ENCODE results near the gene SYT12.

- TF ChIP-seq SP1 (CRISPR knock-in tag; conservative IDR thresholded peaks at IDR 0.05): no peak
- no peak for TF ChIP-seq CREB1 (CRISPR knock-in tag; IDR thresholded peaks at IDR 0.05)
- no peak for TF ChIP-seq CTCF (IDR thresholded peaks at IDR 0.05)
- TF ChIP-seq ZNF416 (CRISPR knock-in tag; IDR thresholded peaks at IDR 0.05): no peak
- TF ChIP-seq, protein P1, sequence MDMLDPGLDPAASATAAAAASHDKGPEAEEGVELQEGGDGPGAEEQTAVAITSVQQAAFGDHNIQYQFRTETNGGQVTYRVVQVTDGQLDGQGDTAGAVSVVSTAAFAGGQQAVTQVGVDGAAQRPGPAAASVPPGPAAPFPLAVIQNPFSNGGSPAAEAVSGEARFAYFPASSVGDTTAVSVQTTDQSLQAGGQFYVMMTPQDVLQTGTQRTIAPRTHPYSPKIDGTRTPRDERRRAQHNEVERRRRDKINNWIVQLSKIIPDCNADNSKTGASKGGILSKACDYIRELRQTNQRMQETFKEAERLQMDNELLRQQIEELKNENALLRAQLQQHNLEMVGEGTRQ (CRISPR knock-in tag; IDR thresholded peaks at IDR 0.05): no peak
- TF ChIP-seq, protein P2, sequence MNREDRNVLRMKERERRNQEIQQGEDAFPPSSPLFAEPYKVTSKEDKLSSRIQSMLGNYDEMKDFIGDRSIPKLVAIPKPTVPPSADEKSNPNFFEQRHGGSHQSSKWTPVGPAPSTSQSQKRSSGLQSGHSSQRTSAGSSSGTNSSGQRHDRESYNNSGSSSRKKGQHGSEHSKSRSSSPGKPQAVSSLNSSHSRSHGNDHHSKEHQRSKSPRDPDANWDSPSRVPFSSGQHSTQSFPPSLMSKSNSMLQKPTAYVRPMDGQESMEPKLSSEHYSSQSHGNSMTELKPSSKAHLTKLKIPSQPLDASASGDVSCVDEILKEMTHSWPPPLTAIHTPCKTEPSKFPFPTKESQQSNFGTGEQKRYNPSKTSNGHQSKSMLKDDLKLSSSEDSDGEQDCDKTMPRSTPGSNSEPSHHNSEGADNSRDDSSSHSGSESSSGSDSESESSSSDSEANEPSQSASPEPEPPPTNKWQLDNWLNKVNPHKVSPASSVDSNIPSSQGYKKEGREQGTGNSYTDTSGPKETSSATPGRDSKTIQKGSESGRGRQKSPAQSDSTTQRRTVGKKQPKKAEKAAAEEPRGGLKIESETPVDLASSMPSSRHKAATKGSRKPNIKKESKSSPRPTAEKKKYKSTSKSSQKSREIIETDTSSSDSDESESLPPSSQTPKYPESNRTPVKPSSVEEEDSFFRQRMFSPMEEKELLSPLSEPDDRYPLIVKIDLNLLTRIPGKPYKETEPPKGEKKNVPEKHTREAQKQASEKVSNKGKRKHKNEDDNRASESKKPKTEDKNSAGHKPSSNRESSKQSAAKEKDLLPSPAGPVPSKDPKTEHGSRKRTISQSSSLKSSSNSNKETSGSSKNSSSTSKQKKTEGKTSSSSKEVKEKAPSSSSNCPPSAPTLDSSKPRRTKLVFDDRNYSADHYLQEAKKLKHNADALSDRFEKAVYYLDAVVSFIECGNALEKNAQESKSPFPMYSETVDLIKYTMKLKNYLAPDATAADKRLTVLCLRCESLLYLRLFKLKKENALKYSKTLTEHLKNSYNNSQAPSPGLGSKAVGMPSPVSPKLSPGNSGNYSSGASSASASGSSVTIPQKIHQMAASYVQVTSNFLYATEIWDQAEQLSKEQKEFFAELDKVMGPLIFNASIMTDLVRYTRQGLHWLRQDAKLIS (CRISPR knock-in tag; IDR thresholded peaks at IDR 0.05; ENCODE audit: borderline replicate concordance): no peak
- TF ChIP-seq ZBTB21 (CRISPR knock-in tag; IDR thresholded peaks at IDR 0.05; ENCODE audit: borderline replicate concordance): no peak
- TF ChIP-seq ZNF138 (CRISPR knock-in tag; conservative IDR thresholded peaks at IDR 0.05): no peak
- TF ChIP-seq, protein P3, sequence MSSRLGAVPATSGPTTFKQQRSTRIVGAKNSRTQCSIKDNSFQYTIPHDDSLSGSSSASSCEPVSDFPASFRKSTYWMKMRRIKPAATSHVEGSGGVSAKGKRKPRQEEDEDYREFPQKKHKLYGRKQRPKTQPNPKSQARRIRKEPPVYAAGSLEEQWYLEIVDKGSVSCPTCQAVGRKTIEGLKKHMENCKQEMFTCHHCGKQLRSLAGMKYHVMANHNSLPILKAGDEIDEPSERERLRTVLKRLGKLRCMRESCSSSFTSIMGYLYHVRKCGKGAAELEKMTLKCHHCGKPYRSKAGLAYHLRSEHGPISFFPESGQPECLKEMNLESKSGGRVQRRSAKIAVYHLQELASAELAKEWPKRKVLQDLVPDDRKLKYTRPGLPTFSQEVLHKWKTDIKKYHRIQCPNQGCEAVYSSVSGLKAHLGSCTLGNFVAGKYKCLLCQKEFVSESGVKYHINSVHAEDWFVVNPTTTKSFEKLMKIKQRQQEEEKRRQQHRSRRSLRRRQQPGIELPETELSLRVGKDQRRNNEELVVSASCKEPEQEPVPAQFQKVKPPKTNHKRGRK (CRISPR knock-in tag; IDR thresholded peaks at IDR 0.05; ENCODE audit: borderline replicate concordance): no peak
These were observed 43.5 kb upstream of the SYT12 start for GRCh38 chr11:66979336-66979980.

Data from WTC11 (cell line).